ENCODE data around the gene JPH2. TPM values are rescaled to one million over a fixed set of nuclear protein-coding genes. Genes with fewer than 3 reads are reported as not detected.

JPH2 gene
- total RNA-seq, 1 experiment from 2014 or later = 0.17 TPM

- Histone ChIP-seq H3K4me1 (ENCODE audit: control insufficient read depth in 1 of 2, insufficient read depth in 2 of 2, low read length in 2 of 2) (no peaks in the 10 kb centered on the region; a peak in 1 of 4 replicates), H3K27me3 (ENCODE audit: insufficient read depth, low read length) (no peaks in the 10 kb centered on the region), H3K79me2 (ENCODE audit: insufficient read depth, low read length) (no peaks in the 10 kb centered on the region), H3K4me2 (ENCODE audit: low read length) (peak overlapping the region; percentile 4; the same call in 1 of the 2 replicates), H3K9ac (ENCODE audit: low read length) (no peak overlapping the region), H3K9me2 (ENCODE audit: insufficient read depth) (no peaks in the 10 kb centered on the region), H4K20me1 (ENCODE audit: insufficient read depth) (no peaks in the 10 kb centered on the region), H3K27ac (ENCODE audit: low read depth, low read length) (no peak overlapping the region), H3K9me3 (ENCODE audit: control insufficient read depth in 1 of 2, insufficient read depth in 1 of 2, low read depth in 1 of 2, low read length in 2 of 2) (no peaks in the 10 kb centered on the region), H2AFZ (ENCODE audit: low read depth, low read length, poor library complexity, severe bottlenecking) (no peak overlapping the region), H3K4me3 (replicated peaks in 1 of 2; ENCODE audit: low read depth in 1 of 2, low read length in 2 of 2) (no peak overlapping the region), H3K36me3 (ENCODE audit: control insufficient read depth in 1 of 2, insufficient read depth in 2 of 2, low read length in 2 of 2) (no peaks in the 10 kb centered on the region)
- ATAC-seq (peak; percentile 82), DNase-seq (ENCODE audit: low read depth, low spot score) (peak; percentile 65)
- BruUV-seq (replicated peaks) = no TSS peak
- CTCF ChIA-PET = interaction anchor here (0.6 to 6.9 kb wide), 35 partner anchors 9 to 649 kb away, joined by 3 to 114 read pairs (median 4); partner anchors contain the start of genes FITM2, HNF4A and SERINC3
- RAD21 ChIA-PET (ENCODE audit: low non-redundant PET in 1 of 2, low total read pairs in 2 of 2, uncharacterized antibody in 2 of 2, unreplicated experiment in 2 of 2) = interaction anchor here (0.6 to 1.6 kb wide), 11 partner anchors 93 to 392 kb away, joined by 3 to 10 read pairs (median 3); partner anchors contain the start of gene FITM2 (in 2 of the 2)
- TF ChIP-seq, protein P1, sequence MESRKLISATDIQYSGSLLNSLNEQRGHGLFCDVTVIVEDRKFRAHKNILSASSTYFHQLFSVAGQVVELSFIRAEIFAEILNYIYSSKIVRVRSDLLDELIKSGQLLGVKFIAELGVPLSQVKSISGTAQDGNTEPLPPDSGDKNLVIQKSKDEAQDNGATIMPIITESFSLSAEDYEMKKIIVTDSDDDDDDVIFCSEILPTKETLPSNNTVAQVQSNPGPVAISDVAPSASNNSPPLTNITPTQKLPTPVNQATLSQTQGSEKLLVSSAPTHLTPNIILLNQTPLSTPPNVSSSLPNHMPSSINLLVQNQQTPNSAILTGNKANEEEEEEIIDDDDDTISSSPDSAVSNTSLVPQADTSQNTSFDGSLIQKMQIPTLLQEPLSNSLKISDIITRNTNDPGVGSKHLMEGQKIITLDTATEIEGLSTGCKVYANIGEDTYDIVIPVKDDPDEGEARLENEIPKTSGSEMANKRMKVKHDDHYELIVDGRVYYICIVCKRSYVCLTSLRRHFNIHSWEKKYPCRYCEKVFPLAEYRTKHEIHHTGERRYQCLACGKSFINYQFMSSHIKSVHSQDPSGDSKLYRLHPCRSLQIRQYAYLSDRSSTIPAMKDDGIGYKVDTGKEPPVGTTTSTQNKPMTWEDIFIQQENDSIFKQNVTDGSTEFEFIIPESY (IDR thresholded peaks at IDR 0.05; ENCODE audit: extremely low read depth, insufficient replicate concordance, low read length) = no peak
- TF ChIP-seq, protein P2, sequence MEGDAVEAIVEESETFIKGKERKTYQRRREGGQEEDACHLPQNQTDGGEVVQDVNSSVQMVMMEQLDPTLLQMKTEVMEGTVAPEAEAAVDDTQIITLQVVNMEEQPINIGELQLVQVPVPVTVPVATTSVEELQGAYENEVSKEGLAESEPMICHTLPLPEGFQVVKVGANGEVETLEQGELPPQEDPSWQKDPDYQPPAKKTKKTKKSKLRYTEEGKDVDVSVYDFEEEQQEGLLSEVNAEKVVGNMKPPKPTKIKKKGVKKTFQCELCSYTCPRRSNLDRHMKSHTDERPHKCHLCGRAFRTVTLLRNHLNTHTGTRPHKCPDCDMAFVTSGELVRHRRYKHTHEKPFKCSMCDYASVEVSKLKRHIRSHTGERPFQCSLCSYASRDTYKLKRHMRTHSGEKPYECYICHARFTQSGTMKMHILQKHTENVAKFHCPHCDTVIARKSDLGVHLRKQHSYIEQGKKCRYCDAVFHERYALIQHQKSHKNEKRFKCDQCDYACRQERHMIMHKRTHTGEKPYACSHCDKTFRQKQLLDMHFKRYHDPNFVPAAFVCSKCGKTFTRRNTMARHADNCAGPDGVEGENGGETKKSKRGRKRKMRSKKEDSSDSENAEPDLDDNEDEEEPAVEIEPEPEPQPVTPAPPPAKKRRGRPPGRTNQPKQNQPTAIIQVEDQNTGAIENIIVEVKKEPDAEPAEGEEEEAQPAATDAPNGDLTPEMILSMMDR (IDR thresholded peaks at IDR 0.05 in 2 of 3, conservative IDR thresholded peaks at IDR 0.05 in 1 of 3; ENCODE audit: borderline replicate concordance in 1 of 3, insufficient read depth in 1 of 3, low read depth in 2 of 3, low read length in 2 of 3) = peak; percentile 93 to 99 (median 96)
- TF ChIP-seq SP1 (IDR thresholded peaks at IDR 0.05; ENCODE audit: low read depth) (no peak), RAD21 (IDR thresholded peaks at IDR 0.05; ENCODE audit: low read depth) (peak; percentile 94)
- intact Hi-C loops (cut with micrococcal nuclease) = loop anchor here (1.0 kb wide), 2 partner anchors 169 to 393 kb away; no protein-coding TSS in a partner anchor
- POLR2A ChIA-PET = interaction anchor here (1.0 to 1.4 kb wide), 2 partner anchors 167 to 253 kb away, joined by 3 to 5 read pairs; no protein-coding TSS in a partner anchor
Observed at GRCh38 chr20:44217342-44218092, 30.5 kb upstream of the JPH2 start.
